Measurements from ENCODE around the gene SHPK.

SHPK gene

DNA sequence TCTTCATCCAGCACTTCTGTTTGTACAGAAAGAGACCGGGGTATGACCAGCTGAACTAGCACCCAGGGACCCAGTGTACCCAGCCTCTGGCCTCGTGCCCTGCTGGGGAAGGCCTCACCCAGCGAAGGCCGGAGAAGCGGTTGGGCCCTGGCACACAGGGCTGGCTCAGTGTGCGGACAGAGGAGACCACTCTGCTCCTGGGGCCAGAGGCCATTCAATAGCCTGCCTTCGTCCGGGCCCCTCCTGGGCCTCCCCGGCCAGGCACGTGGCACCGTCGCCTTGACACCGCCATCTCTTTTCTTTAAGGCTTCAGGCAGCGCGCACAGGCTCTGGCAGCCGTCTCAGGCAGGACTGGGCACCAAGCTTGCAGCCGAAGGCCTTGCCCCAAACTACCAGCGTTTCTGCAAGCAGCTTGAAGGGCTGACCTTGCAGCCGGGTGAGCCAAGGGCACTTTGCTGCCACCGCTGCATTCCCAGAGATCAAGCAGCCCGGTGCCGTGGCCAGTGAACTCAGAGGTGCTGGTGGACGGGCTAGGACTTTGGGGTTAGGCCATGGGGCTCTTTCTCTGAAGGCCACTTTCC is 24.4 kb upstream of the SHPK start:
- DNase-seq (ENCODE audit: low read depth in 3 of 3), result no peak

DNA sequence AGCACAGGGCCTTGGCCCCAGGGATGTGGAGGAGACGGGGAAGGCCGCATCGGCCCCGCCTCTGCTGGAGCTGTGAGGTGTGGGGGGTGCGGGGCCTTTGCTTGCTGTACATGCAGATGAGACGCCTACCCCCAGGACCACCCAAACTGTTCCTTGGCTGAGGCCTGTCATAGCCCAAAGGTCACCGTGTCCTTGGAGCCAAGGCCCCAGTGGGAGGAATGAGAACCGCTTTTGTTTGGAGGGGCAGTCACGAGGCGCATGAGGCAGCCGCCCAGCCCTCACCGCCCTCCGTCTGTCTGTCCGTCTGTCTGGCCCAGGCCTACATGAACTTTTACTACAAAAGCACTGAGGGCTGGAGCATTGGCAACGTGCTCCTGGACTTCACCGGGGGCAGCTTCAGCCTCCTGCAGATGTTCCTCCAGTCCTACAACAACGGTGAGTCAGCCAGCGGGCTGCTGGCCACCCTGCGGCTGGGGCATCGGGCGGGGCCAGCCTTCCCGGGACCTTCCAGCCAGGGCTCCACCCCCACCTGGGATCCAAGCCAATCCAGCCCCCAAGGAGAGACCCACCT is 23.6 kb upstream of the SHPK start:
- no peak for DNase-seq (ENCODE audit: low read depth in 3 of 3)

DNA sequence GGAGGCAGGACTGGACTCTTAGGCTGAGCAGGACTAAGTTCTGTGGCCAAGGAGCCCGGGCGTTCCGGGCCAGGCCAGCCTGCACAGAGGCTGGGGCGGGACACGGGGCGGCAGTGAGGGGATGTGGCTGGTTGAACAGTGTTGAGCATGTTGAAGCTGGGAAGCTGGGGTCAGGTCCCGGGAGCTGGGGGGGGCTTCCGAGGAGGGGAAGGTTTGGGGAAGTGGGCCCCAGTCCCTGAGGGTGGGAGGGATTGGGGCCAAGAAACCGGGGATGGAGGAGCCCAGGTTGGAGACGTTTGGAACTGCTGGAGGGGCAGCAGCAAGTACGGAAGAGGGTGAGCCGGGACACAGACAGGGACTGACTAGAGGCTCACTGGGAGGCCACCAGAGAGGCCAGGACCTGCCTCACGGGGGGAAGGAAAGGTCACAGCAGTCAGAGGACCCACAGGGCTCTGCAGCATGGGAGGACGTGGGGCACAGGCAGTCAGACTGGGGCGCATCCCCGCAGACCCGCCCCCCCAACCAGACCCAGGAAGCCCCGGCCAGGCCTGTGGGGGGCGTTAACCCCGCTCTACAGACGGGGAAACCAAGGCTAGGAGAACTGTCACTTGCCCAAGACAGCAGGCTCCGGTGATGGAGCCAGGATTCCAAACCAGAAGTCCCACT is 22.9 kb upstream of the SHPK start:
- DNase-seq (ENCODE audit: low read depth in 3 of 3), result no peak

DNA sequence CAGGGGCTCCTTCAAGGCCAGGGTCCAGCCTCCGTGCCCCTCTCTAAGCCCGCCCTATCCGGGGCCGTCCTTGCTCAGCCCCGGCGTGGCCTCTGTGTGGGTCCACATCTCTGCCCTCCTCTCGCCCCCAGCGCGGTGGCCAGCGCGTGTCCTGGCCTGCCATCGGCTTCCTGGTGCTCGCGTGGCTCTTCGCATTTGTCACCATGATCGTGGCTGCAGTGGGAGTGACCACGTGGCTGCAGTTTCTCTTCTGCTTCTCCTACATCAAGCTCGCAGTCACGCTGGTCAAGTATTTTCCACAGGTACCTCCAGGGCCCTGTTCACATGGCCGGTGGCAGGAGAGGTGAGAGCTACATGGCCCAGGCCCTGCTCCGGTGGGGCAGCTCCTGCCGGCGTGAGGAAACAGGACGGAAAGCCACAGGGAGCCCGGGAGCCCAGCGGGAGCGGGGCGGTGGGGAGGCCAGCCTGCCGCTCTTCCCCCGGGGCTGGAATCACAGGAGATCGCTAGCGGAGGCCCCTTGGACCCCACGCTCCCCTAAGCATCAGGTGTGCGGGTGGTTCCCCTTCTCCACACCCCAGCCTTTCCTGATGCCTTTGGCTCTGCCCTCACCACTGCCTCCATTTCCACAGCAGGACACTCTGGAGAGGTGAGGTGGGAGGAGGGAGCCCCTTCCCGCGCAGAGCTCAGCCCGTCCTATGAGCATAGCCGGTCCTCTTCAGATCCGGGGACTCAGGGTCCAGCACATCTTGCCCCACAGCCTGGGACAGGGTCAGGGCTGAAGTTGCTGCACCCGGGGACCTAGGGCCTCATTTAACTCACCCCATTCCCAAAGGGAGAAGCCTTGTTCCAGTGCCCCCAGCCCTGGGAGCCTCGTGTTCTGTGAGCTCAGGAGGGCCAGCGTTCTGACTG is 22.1 kb upstream of the SHPK start:
- no peak for DNase-seq (ENCODE audit: low read depth in 3 of 3)

DNA sequence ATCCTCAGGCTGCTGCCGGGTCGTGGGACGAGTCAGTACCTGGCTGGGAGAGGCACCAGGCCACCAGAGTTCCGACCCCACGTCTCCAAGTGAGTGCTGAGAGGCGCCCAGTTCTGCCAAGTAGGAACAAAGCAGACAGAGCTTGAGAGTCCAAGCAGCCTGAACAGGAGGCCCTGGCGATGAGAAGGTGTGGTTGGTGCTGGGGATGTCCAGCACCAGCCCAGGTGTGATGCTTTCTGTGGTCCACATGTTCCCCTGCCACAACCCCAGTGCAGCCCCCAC is 21.5 kb upstream of the SHPK start:
- no peak for DNase-seq (ENCODE audit: low read depth in 3 of 3)

DNA sequence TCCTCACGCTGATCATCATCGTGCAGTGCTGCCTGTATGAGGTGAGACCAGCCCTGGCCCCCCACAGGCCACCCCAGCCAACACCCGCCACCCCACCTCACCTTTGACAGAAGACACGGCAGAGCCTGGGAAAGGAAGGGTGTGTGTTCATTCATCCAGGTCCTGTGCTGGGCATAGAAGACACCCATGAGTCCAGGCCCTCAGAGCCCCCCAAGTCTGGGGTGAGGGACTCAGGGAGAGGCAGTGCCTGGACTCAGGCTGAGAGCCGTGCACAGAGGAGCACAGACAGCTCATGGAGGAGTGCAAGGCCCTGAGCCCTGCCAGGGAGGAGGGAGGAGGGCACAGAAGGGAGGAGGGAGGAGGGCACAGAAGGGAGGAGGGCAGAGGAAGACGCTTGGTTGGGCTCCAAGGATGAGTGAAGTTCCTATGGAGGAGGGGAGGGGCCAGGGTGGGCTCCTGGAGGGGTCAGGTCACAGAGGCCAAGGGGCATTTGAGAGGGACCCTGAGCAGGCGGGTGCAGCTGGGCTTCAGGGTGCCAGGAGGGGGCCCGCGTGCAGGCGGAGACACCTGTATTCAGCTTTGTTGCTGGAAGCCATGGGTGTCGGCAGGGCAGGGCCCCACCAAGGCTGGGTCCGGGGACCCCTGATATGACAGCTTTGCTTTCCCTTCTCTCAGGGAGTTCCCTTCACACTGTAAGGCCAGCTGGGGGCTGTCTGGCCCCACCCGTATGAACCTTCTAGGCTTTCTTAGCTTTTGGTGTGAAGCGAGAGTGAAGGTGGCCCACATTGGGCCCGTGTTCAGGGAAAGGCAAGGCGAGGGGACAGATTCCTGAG is 20.9 kb upstream of the SHPK start:
- DNase-seq (ENCODE audit: low read depth in 3 of 3), result no peak

DNA sequence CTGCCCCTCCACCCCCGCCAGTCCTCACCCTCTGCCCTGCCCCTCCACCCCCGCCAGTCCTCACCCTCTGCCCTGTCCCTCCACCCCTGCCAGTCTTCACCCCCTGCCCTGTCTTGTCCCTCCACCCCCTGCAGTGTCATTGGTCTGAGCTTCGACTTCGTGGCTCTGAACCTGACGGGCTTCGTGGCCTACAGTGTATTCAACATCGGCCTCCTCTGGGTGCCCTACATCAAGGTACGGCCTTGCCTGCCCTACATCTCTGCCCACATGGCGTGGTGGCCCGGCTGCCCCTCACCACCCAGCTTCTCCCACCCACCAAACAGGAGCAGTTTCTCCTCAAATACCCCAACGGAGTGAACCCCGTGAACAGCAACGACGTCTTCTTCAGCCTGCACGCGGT is 20.3 kb upstream of the SHPK start:
- DNase-seq (ENCODE audit: low read depth in 3 of 3), result no peak

DNA sequence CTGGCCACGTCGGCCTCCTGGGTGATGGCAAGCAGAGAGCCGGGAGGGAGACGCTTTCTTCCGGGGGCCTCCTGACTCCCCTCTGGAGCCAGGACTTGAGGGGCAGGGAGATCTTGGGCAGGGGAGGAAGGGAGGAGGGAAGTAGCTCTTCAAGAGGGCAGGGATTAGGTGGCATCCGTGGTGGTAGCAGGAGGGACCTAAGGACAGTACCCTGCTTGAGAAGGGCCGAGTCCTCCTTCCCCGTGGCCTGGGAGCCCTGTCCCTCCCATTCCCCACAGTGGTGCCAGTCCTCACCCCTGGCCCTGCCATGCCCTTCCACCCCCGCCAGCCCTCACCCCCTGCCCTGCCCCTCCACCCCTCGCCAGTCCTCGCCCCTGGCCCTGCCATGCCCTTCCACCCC is 19.7 kb upstream of the SHPK start:
- no peak for DNase-seq (ENCODE audit: low read depth in 3 of 3)

DNA sequence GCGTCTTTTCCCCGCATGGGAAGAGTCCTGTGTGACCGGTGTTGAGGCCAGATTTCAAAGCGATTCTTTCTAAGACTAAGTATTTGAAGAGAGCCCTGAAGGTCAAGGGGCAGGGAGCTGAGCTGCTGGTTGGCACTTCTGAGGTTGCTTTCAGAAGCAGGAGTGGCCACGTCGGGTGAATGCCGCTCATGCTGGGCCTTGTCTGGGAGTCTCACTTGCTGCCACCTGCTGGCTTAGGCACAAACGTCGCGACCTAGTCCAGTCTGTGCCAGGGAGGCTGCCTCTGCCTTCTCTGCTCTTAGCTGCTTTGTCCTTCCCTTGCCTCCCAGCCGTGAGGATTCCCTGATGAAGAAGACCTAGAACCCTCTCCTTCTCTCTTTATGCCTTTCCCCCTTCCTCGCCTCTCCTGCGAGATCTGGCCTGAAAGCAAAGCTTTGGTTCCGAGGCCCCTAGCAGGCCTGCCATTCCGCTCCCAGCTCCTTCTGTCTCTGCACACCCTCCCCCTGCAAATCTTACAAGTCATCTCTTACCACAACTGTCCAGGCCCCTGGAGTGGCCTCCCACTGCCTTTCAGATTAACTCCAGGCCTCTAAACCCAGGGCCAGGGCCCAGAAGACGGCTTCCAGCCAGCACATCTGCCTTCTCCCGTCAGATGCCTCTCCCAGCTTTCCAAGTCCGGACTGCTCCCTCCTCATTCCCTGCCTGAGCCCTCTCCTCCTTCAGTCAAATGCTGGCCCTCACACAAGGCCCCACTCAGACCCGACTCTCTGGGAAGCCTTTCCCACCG is 11.9 kb upstream of the SHPK start:
- peak in 2 of 3 experiments; percentile 14 to 52 for DNase-seq (ENCODE audit: low read depth in 3 of 3)

DNA sequence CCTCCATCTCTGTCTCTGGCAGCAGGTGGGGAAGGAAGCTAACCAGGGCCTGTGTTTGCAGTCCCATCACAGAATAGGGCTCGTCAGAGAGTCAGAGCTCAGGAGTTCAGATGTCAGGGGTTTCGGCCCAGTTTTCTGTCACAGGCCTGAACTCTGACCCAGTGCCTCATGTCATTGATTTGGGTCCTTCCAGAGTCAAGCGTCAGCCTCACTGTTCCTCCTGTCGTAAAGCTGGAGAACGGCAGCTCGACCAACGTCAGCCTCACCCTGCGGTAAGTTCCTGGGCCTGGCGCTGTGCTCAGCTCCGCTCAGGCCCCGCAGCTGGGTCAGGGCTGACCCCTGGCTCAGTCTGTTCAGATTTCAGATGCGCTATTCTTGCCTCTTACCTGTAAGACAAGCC is 11.2 kb upstream of the SHPK start:
- DNase-seq (ENCODE audit: low read depth in 3 of 3), result no peak

DNA sequence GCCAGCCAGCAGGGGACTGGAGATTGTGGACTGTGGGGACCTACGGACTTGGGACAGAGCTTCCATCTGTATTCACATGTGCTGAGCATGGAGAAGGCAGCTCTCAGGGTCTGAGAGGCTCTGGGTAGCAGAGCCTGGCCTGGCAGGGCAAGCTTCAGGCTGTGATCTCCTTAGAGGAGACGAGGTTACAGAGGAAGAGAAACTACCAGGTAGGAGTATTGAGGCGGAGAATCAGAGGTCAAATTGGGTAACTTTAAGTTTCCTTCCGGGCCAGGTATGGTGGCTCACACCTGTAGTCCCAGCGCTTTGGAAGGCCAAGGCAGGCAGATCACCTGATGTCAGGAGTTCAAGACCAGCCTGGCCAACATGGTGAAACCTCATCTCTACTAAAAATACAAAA is 9.3 kb upstream of the SHPK start:
- DNase-seq (ENCODE audit: low read depth in 3 of 3), result no peak

DNA sequence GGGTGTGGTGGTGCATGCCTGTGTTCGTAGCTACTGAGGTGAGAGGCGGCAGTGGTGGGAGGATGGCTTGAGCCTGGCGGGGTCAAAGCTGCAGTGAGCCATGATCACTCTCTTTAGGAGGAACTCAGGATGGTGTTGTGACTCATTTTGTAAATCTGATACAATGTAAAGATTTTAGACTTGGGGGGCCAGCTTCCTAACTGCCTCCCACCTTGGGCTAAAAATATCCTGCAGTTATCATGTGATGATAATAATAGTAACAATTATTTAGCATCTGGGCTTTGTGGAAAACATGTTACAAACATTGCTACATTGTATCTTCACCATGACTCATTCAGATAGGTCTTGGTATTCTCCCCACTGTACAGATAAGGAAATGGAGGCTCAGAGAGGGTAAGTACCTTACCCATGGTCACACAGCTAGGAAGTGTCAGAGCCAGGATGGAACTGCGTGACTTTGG is 7.9 kb upstream of the SHPK start:
- DNase-seq (ENCODE audit: low read depth in 3 of 3), result peak in 1 of 3 experiments; percentile 26

DNA sequence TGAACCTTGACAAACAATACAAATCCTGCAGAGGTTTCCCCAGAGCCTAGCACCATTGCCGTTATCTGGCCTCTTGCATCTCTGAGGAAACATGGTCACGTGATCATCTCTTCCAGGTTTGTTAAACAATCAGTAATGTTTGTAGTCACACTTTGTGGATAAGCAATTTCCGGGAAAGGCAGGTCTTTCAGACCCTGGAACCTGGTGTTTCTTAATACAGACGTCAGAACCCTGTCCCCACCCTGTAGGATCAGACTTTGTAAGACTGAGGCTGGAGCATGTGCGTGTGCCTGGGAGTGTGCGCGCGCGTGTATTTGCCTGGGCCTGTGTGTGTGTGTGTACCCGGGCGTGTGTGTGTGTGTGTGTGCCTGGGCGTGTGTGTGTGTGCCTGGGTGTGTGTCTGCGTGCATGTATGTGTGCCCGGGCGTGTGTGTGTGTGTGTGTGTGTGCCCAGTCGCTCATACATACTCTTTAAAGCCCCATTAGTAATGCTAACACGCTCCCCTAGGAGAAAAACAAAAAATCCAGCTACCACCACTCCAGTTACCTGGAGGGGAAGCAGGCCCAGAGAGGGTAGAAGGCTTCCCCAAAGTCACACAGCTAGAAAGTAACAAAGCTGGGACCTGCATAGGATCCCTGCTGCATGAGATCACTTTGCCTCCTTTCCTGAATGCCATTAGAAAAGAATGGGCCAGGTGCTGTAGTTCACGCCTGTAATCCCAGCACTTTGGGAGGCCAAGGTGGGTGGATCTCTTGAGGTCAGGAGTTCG is 5.9 kb upstream of the SHPK start:
- DNase-seq (ENCODE audit: low read depth in 3 of 3), result no peak

DNA sequence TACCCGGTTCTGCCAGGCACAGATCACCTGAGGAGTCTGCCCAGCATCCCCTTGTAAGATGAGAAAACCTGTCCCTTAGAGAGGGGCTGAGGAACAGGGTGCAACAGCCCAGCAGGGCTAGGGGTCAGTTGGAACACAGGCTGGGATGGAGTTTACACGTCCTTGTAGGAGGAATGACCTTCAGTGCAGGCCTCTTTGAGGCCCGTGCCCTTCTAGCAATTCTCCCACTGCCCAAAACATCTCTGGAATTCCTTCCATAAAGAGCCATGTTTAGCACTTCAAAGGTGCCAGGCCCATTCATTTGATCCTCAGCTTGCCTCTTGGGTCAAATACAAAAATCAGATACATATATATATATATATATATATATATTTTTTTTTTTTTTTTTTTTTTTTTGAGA is 5.0 kb upstream of the SHPK start:
- DNase-seq (ENCODE audit: low read depth in 3 of 3), result no peak

DNA sequence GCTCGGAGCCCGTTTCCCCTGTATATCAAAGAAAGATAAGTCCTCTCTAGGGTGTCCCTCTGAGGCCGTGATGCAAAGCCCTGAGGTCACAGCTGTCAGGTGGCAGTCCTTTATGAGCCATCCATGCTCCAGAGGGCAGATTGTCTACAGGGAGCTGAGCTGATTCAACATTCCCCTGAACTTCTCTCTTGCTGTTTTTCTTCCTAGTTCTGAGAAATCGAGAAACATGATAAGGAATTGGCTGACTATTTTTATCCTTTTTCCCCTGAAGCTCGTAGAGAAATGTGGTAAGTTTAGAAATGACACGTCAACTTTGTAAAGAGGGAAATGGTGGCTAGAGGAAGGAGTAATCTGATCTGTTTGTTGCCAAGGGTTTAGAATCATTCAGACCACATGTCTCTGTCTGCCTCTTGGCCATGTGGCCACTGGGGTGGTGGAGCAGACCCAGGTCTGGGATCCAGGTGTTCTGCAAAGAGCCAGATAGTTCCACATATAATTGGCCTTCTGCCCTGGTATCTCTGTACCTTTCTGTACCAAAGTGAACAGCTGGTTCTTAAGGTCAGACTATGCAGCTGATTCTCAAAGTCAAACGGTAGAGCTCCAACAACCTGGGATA is 4.0 kb upstream of the SHPK start:
- DNase-seq (ENCODE audit: low read depth in 3 of 3), result peak in 1 of 3 experiments; percentile 47

DNA sequence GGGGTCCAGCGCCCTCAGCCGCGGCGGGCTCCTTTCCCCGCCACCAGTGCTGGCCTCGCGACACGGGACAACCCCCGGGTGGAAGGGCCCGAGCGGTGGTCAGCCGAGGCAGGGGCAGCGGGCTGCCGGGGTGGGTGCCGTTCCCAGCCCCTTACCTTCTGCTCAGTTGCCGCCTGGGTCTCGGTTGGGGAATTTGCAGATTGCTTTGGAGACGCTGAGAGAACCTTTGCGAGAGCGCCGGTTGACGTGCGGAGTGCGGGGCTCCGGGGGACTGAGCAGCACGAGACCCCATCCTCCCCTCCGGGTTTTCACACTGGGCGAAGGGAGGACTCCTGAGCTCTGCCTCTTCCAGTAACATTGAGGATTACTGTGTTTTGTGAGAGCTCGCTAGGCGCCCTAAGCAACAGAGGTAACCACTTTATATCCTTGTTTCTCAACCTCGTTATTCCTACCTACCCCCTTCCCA is 891 bp upstream of the SHPK start:
- DNase-seq (ENCODE audit: low read depth in 3 of 3), result no peak

DNA sequence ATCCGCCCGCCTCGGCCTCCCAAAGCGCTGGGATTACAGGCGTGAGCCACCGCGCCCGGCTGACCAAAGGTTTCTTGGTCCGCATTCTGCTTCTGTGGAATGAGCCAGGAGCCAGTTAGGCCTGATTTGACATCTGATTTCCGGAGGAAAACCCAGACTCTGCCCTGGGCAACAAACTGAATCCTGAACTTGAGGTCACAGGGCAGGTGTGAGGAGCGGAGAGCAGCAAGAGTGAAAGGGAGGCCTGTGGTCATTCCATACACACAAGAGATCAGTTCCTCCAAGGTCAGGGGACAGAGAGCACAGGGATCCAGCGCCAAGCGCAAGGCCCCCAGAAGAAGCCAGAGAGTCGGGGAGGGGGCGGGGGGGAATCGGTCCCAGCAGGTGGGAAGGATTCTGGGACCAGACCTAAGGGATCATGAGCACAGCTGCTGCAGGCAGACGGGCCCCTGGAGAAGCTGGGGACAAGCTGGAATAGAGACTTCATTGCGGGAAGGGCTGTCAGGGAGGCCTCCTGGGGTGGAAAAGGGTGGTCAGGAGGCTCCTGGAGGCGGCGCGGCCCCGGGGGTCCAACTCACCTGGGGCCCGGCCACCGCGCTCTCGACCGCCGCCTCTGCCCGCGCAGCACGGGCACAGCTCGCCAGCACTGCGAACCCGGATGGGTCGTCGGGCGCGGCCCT is 436 bp downstream of the SHPK start:
- DNase-seq (ENCODE audit: low read depth in 3 of 3), result no peak

DNA sequence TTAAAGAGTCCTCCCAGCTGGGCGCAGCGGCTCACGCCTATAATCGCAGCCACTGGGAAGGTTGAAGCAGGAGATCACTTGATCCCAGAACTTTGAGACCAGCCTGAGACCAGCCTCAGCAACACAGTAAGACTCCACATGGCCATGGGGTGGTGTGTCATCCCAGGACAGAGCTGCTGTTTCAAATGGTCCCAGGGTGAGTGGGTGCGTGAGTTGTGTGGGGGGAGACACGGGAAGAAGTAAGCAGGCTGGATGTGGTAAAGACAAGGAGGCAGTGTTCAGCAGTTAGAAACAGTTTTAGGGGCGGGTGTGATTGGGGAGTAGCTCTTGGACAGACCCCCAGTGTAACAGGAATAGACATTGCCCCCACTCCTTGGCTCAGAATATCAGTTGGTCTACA is 3.8 kb downstream of the SHPK start:
- DNase-seq (ENCODE audit: low read depth in 3 of 3), result no peak

DNA sequence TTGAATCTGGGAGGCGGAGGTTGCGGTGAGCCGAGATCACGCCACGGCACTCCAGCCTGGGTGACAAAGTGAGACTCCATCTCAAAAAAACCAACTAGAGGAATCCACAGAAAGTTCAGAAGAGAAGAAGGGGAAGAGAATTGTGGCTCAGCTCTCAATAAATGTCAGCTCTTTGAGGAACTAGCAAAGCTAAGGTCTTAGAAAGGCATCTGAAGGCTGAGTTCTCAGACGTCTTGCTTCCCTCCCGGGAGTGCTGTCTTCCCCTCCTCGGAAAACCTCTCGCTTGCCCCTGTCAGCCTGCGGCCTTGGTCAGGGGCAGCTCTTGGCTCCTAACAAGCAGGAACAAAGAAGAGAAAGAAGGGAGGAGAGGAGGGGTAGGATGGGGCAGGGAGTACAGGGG is 5.3 kb downstream of the SHPK start:
- DNase-seq (ENCODE audit: low read depth in 3 of 3), result no peak
